ENCODE measurements around the gene UNK. TPM values are rescaled to one million over a fixed set of nuclear protein-coding genes. Genes with fewer than 3 reads are reported as not detected.
"Not testable (repeated sequence)": the region's sequence is repeated elsewhere in the genome, so short reads cannot be mapped to it uniquely, and the experiment has no call there.

UNK gene
- polyA plus RNA-seq, 4 donors = 8.9 to 34.3 (median 16.3) TPM

DNA sequence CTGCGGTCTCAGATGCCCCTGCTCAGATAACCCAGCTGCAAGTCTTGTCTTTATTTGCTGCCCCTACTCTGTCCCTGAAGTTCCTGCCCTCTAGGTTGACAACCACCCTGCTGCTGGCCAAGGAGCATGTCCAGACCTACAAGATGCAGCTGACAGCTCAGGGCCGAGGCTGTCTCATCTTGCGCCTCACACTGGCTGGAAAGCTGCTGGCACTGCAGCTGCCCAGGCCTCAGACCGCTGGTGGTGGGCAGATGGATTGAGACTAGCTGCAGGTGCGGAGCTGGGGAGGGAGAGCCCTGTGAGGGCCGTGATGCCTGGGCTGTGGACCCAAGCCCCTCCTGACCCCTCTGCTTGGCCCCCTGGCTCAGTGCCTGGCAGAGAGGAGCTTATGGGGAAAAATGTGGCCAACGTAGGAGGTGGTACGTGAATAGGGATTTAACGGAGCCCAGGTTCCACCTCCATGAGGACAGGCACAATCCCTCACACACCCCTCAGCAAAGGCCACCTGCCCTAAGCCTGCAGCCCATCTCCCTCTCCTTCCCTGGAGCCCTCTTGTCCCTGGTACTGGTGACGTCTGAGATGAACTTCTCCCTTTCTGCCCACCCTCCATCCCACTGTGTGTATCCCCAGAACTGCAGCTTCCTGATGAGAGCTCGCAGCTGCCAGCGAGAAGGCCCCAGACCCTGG lies 11.3 kb upstream of the UNK start:
- 81 to 91% (median 88%) methylated on average over 12 of the region's 12 CpGs for WGBS, 3 donors
- no peak for FAIRE-seq
- no peak for DNase-seq

DNA sequence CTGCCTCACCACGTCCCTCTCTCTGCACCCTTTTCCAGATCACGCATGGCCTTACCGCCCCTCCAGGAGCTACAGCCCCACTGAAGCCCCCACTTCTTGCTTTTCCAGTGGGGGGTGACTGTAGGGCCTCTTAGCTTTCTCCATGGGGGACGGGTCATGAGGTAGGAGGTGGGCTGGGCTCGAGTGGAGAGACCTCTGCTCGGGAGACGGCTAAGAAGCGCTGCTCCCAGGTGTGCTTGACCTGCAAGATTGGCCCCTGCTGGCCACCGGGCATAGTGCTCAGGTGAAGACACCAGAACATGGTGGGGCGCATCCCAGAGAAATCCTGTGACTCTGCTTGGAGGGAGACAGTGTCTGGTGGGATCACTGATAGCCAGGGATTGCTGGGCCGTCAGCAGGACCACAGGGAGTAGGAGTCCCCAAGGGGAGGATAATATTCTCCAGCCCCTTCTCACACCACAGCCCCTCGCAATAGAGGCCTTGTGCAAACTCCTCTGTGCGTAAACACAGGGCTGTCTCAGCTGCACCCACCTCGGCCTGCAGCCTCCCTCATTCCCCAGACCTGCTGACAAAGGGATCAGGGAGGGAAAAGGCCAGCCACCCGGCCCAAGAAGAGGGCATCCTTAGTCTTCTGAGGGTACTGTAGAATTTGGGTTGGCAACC lies 10.7 kb upstream of the UNK start:
- peaks cover 0 to 56% (median 0%) of the 10 kb centered on the region in 3 donors for H3K4me1 ChIP-seq (ENCODE audit: control insufficient read depth in 3 of 3, insufficient read depth in 2 of 3, low read depth in 1 of 3, low read length in 2 of 3)
- 86 to 92% (median 88%) methylated on average over 15 of the region's 15 CpGs for WGBS, 3 donors
- no peak for DNase-seq

More for the DNA sequence above, 11.3 kb upstream of the UNK start:
- Histone ChIP-seq H3K4me3 (ENCODE audit: low read depth in 1 of 3, low read length in 3 of 3) (no peak overlapping the region), H3K36me3 (ENCODE audit: control insufficient read depth in 3 of 3, insufficient read depth in 2 of 3, low read depth in 1 of 3, low read length in 3 of 3) (peaks cover 2 to 26% (median 7%) of the 10 kb centered on the region in 3 donors), H3K27ac (ENCODE audit: low read depth in 1 of 3, low read length in 2 of 3) (no peak overlapping the region), H3K4me1 (ENCODE audit: control insufficient read depth in 3 of 3, insufficient read depth in 2 of 3, low read depth in 1 of 3, low read length in 2 of 3) (peaks cover 0 to 56% (median 0%) of the 10 kb centered on the region in 3 donors), H3K27me3 (ENCODE audit: control insufficient read depth in 3 of 3, insufficient read depth in 3 of 3, low read length in 3 of 3) (no peaks in the 10 kb centered on the region), H3K9me3 (ENCODE audit: control insufficient read depth in 2 of 2, insufficient read depth in 1 of 2, low read depth in 1 of 2, low read length in 1 of 2) (no peaks in the 10 kb centered on the region)

DNA sequence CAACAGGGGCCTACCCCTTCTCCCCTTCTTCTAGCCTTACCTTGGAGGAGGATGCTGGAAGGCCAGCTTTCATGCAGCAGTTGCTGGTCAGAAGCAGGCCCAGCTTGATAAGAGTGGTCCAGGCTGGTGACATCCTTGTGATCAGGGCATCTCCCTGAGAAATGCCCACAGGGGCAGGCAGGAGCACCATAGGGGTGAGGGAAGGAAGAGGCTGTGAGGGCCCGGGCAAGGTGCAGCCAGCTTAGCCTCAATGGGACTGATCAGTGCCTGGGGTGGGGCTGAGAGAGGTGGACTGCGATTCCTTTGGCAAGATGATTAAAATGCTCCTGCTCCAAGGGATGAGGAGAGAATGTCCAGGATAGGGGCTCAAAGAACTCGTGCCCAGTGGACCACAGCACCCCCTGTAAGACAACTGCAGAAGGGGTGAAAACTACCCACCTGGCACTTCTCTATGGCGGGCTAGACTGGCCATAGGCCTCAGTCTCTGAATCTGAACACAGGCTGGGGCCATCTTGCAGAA lies 10.1 kb upstream of the UNK start:
- 83 to 91% (median 86%) methylated on average over 4 of the region's 4 CpGs for WGBS, 3 donors
- FAIRE-seq (no peak), DNase-seq (no peak)
- Histone ChIP-seq H3K9me3 (ENCODE audit: control insufficient read depth in 2 of 2, insufficient read depth in 1 of 2, low read depth in 1 of 2, low read length in 1 of 2) (no peaks in the 10 kb centered on the region), H3K27me3 (ENCODE audit: control insufficient read depth in 3 of 3, insufficient read depth in 3 of 3, low read length in 3 of 3) (no peaks in the 10 kb centered on the region), H3K36me3 (ENCODE audit: control insufficient read depth in 3 of 3, insufficient read depth in 2 of 3, low read depth in 1 of 3, low read length in 3 of 3) (peaks cover 10 to 35% (median 10%) of the 10 kb centered on the region in 3 donors), H3K27ac (ENCODE audit: low read depth in 1 of 3, low read length in 2 of 3) (no peak overlapping the region), H3K4me3 (ENCODE audit: low read depth in 1 of 3, low read length in 3 of 3) (no peak overlapping the region), H3K4me1 (ENCODE audit: control insufficient read depth in 3 of 3, insufficient read depth in 2 of 3, low read depth in 1 of 3, low read length in 2 of 3) (peaks cover 0 to 53% (median 0%) of the 10 kb centered on the region in 3 donors)

More for the DNA sequence above, 10.7 kb upstream of the UNK start:
- no peaks in the 10 kb centered on the region for H3K9me3 ChIP-seq (ENCODE audit: control insufficient read depth in 2 of 2, insufficient read depth in 1 of 2, low read depth in 1 of 2, low read length in 1 of 2)
- no peak for FAIRE-seq
- no peak overlapping the region for H3K4me3 ChIP-seq (ENCODE audit: low read depth in 1 of 3, low read length in 3 of 3)
- H3K27ac ChIP-seq (ENCODE audit: low read depth in 1 of 3, low read length in 2 of 3) = no peak overlapping the region
- peaks cover 8 to 32% (median 10%) of the 10 kb centered on the region in 3 donors for H3K36me3 ChIP-seq (ENCODE audit: control insufficient read depth in 3 of 3, insufficient read depth in 2 of 3, low read depth in 1 of 3, low read length in 3 of 3)
- H3K27me3 ChIP-seq (ENCODE audit: control insufficient read depth in 3 of 3, insufficient read depth in 3 of 3, low read length in 3 of 3) = no peaks in the 10 kb centered on the region

DNA sequence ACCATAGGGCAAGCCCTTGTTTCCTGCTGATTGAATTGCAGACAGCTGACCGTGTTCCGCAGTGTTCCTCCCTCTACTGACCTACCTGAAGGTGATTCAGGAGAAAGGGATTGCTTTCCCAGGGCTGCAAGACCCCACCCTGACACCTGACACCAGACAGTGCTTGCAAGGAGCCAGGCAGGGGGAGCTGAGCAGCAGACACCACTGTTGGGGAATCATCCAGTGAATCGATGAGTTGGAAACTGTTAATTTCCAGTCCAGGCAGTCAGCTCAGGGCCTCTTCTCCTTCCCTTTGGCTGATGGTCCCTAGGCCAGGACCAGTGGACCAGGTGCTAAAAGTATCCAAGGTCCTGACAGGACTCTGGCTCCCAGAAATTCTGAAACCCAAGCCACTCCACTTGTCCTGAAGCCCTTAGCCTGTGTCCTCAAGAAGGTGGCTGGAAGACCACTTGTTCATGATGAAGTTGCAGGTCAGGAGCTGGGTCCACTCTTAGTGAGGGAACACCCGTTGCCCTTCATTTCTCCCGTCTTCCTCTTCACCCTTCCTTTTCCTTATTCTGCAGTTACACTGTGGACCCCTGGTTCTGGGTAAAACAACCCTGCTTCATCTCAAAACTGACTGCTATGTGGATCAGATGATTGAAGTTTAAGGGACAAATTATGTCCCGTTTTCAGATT lies 9.5 kb upstream of the UNK start:
- Histone ChIP-seq H3K27ac (ENCODE audit: low read depth in 1 of 3, low read length in 2 of 3) (no peak overlapping the region), H3K4me1 (ENCODE audit: control insufficient read depth in 3 of 3, insufficient read depth in 2 of 3, low read depth in 1 of 3, low read length in 2 of 3) (peaks cover 0 to 47% (median 0%) of the 10 kb centered on the region in 3 donors), H3K9me3 (ENCODE audit: control insufficient read depth in 2 of 2, insufficient read depth in 1 of 2, low read depth in 1 of 2, low read length in 1 of 2) (no peaks in the 10 kb centered on the region), H3K4me3 (ENCODE audit: low read depth in 1 of 3, low read length in 3 of 3) (no peak overlapping the region), H3K27me3 (ENCODE audit: control insufficient read depth in 3 of 3, insufficient read depth in 3 of 3, low read length in 3 of 3) (no peaks in the 10 kb centered on the region), H3K36me3 (ENCODE audit: control insufficient read depth in 3 of 3, insufficient read depth in 2 of 3, low read depth in 1 of 3, low read length in 3 of 3) (peaks cover 10 to 35% (median 10%) of the 10 kb centered on the region in 3 donors)
- WGBS, 3 donors = 64 to 76% (median 65%) methylated on average over 6 of the region's 6 CpGs
- peak in 1 of 2 donors; percentile 61 for DNase-seq
- FAIRE-seq = no peak

DNA sequence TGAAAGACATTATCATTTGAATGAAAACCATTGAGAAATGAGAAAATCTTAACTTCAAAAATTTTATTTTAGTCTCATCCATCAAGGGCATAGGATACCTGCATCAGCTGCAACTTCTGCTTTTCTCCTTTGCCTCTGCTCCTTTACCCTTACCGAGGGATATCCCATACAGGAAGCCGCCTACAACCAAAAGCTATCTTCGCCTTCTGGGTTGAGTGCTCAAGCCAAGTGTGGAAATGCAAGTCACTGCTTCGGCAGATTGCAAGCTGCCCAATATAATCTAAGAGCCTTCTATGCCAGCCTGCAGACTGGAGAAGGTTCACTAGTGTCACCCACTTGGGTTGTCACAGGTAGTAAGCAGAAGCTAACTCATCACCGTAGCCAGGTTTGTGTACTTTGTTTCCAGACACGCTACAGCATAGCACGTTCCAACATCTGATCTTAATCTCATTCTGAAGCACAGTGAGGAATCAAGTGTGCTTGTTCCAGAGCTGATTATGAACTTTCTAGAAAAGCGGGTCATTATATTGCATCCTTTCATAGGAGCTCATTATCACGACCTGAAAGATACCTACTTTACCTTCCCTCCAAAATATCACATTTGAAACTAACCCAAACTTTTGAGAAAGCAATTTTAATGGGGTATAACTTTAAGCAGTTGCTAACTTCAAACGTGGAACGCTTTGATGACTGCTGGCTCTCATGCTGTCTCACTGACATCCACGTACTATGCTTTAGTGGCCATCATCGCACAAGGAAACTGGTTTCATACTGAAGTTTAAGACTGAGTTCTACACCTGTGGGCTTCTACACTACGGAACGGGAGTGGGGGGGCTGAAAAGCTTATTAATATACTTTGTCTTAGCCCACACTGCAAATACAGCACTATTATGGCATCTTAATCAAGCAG lies 8.0 kb upstream of the UNK start:
- Histone ChIP-seq H3K4me1 (ENCODE audit: control insufficient read depth in 3 of 3, insufficient read depth in 2 of 3, low read depth in 1 of 3, low read length in 2 of 3) (peaks cover 0 to 33% (median 0%) of the 10 kb centered on the region in 3 donors), H3K27me3 (ENCODE audit: control insufficient read depth in 3 of 3, insufficient read depth in 3 of 3, low read length in 3 of 3) (no peaks in the 10 kb centered on the region), H3K36me3 (ENCODE audit: control insufficient read depth in 3 of 3, insufficient read depth in 2 of 3, low read depth in 1 of 3, low read length in 3 of 3) (peaks cover 10 to 35% (median 10%) of the 10 kb centered on the region in 3 donors), H3K4me3 (ENCODE audit: low read depth in 1 of 3, low read length in 3 of 3) (peak overlapping the region in 2 of 3 donors; percentile 4 to 29), H3K27ac (ENCODE audit: low read depth in 1 of 3, low read length in 2 of 3) (peak overlapping the region in 2 of 3 donors; percentile 3 to 52), H3K9me3 (ENCODE audit: control insufficient read depth in 2 of 2, insufficient read depth in 1 of 2, low read depth in 1 of 2, low read length in 1 of 2) (no peaks in the 10 kb centered on the region)
- no peak for FAIRE-seq
- peak; percentile 32 to 83 for DNase-seq
- WGBS, 3 donors = 26 to 40% (median 32%) methylated on average over 15 of the region's 15 CpGs

DNA sequence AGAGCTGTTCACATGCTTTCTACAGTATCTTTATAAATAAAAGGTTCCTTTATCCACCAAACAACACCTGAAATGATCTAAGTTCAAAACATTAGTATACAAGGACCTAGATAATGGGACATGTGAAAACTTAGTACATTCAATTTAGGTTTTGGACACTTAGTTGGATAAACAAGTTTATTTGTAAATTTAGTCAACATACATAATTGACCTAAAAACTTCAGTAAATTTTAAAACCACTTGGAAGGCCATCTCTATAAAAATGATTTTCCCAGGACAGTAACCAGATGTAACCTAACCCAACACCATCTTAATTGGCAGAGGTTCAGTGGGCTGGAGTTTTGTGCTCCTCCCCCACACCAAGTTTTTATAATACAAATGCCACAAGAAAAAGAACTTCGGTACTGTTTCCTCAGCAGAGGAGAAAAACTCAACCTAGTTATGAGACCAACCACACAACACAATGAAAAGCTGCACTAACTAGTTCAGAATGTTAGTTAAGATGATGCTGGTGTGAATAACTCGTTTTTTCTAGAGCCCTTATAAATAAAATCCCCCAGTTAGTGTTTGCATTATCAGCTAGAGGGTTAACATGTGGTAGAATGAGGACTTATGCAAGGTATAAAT lies 7.2 kb upstream of the UNK start:
- peaks cover 10 to 35% (median 10%) of the 10 kb centered on the region in 3 donors for H3K36me3 ChIP-seq (ENCODE audit: control insufficient read depth in 3 of 3, insufficient read depth in 2 of 3, low read depth in 1 of 3, low read length in 3 of 3)
- no peaks in the 10 kb centered on the region for H3K9me3 ChIP-seq (ENCODE audit: control insufficient read depth in 2 of 2, insufficient read depth in 1 of 2, low read depth in 1 of 2, low read length in 1 of 2)
- DNase-seq = peak in 1 of 2 donors; percentile 28
- no peak for FAIRE-seq
- no peak overlapping the region for H3K27ac ChIP-seq (ENCODE audit: low read depth in 1 of 3, low read length in 2 of 3)
- H3K4me1 ChIP-seq (ENCODE audit: control insufficient read depth in 3 of 3, insufficient read depth in 2 of 3, low read depth in 1 of 3, low read length in 2 of 3) = peaks cover 0 to 26% (median 0%) of the 10 kb centered on the region in 3 donors
- no peaks in the 10 kb centered on the region for H3K27me3 ChIP-seq (ENCODE audit: control insufficient read depth in 3 of 3, insufficient read depth in 3 of 3, low read length in 3 of 3)
- H3K4me3 ChIP-seq (ENCODE audit: low read depth in 1 of 3, low read length in 3 of 3) = peak overlapping the region in 2 of 3 donors; percentile 86 to 97
- WGBS, 3 donors = 5 to 8% (median 6%) methylated on average over 2 of the region's 2 CpGs

DNA sequence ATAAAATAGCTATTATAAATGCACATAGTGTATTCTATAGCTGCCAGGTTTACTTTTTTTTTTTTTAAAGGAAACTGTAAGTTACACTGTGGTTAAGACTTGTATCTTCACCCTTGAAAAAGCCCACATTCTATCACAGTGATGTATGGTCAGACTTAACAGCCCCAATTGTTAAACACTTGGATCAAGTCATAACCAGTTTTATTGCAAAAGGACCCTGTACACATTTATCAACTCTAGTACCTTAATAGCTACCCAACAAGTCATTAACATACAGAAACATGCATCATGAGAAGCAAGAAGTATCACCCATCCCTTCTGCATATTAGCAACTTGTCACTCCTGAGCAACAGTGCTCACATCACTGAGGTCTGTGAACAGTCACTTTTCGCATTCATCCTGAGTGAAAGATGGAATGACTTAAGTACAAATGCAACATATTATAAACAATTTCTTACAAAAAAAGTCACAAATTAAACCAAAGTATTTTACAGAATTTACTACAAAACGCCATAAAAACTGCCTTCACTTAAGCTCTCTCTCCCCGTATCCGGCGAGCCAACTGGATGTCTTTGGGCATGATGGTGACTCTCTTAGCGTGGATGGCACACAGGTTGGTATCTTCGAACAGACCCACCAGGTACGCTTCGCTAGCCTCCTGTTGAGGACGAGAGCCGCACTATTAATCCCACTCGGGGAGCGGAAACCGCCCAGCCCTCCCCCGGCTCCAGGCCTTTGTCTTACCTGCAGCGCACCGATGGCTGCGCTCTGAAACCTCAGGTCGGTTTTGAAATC lies 6.3 kb upstream of the UNK start:
- H3K4me3 ChIP-seq (ENCODE audit: low read depth in 1 of 3, low read length in 3 of 3) = peak overlapping the region; percentile 86 to 99 (median 97)
- H3K4me1 ChIP-seq (ENCODE audit: control insufficient read depth in 3 of 3, insufficient read depth in 2 of 3, low read depth in 1 of 3, low read length in 2 of 3) = peaks cover 0 to 22% (median 0%) of the 10 kb centered on the region in 3 donors
- H3K27me3 ChIP-seq (ENCODE audit: control insufficient read depth in 3 of 3, insufficient read depth in 3 of 3, low read length in 3 of 3); H3K9me3 ChIP-seq (ENCODE audit: control insufficient read depth in 2 of 2, insufficient read depth in 1 of 2, low read depth in 1 of 2, low read length in 1 of 2); FAIRE-seq: not testable (repeated sequence)
- DNase-seq = peak in 1 of 2 donors; percentile 39
- H3K27ac ChIP-seq (ENCODE audit: low read depth in 1 of 3, low read length in 2 of 3) = peak overlapping the region; percentile 95 to 99 (median 98)
- 1% methylated on average over 19 of the region's 19 CpGs for WGBS, 3 donors
- peaks cover 10 to 35% (median 10%) of the 10 kb centered on the region in 3 donors for H3K36me3 ChIP-seq (ENCODE audit: control insufficient read depth in 3 of 3, insufficient read depth in 2 of 3, low read depth in 1 of 3, low read length in 3 of 3)

Data from small intestine (tissue), 7 donors.